ENCODE results near the gene YPEL5.

- TF ChIP-seq CTCF (IDR thresholded peaks at IDR 0.05; ENCODE audit: insufficient read depth, low read length, poor library complexity, severe bottlenecking): no peak
- TF ChIP-seq EZH2phosphoT487 (conservative IDR thresholded peaks at IDR 0.05; ENCODE audit: low read length): no peak
Measured at GRCh38 chr2:30098266-30099005, 48.4 kb upstream of the YPEL5 start.

Measured in SU-DHL-6 (cell line).